K562 (cell line): Measurements from ENCODE around the gene OTOA. TPM values are rescaled to one million over a fixed set of nuclear protein-coding genes. Genes with fewer than 3 reads are reported as not detected.

Experiments used
- COPS2 ChIP-seq: fragments of 450-650 bp; conservative IDR thresholded peaks from 2 replicates; pipeline ENCODE4 v1.6.1; 2016; ENCODE audit warnings: mild to moderate bottlenecking, moderate library complexity
- FOXA1 ChIP-seq: fragments of 450-650 bp; IDR thresholded peaks from 2 replicates; pipeline ENCODE4 v1.6.1; 2016; ENCODE audit warnings: mild to moderate bottlenecking, borderline replicate concordance
- GTF2A2 ChIP-seq: IDR thresholded peaks from 2 replicates; pipeline ENCODE4 v1.6.1; 2016; ENCODE audit warnings: mild to moderate bottlenecking, missing genetic modification characterization, missing compliant biosample characterization
- NR2C1 ChIP-seq, 2 experiments: fragments of 450-650 bp; IDR thresholded peaks; 2 replicates each; pipeline ENCODE4 v1.6.1; 2017; ENCODE audit warnings: mild to moderate bottlenecking in 2 of 2, antibody characterized with exemption in 1 of 2, inconsistent platforms in 1 of 2, missing compliant biosample characterization in 1 of 2, missing genetic modification characterization in 1 of 2
- TEAD2 ChIP-seq: fragments of 450-650 bp; IDR thresholded peaks from 2 replicates; pipeline ENCODE4 v1.6.1; 2016; ENCODE audit warnings: missing genetic modification characterization, control low read depth, missing compliant biosample characterization
- ZC3H11A ChIP-seq: IDR thresholded peaks from 2 replicates; pipeline ENCODE4 v1.6.1; 2012; ENCODE audit warnings: low read depth, low read length, improper control_type of control experiment
- ZNF354B ChIP-seq: fragments of 250-450 bp; sonication (Bioruptor Pico); IDR thresholded peaks from 2 replicates; pipeline ENCODE4 v1.4.0; 2020
- polyA plus RNA-seq, 8 experiments: library from polyadenylated mRNA; depleted of rRNA in 4 of 8; stranded (reverse) in 5 of 8; unstranded in 3 of 8; fragments of >200 nt; fragmentation: Nextera tagmentation in 2 of 8; fragmentation: Illumina TruSeq in 1 of 8; extraction: Ambion mirVana in 2 of 8; extraction: Trizol in 1 of 8; gene quantifications; 2 replicates each; pipeline versions ENCODE4 v1.2.1 to v1.2.3, GENCODE V29; 2011 to 2014; ENCODE audit warnings: inconsistent platforms in 1 of 8, missing spikeins in 1 of 8
- total RNA-seq, 7 experiments: library from RNA; depleted of rRNA in 6 of 7; stranded (reverse); fragments of >200 nt in 6 of 7; fragmentation: Illumina TruSeq in 2 of 7; extraction: Trizol in 2 of 7; gene quantifications; 2 replicates each; pipeline versions ENCODE4 v1.2.1 to v1.2.3, GENCODE V29; 2011 to 2021; ENCODE audit warnings: low replicate concordance in 1 of 7
- TF ChIP-seq, protein P1 (sequence below), 2 experiments: fragments of 150-350 bp in 1 of 2; IDR thresholded peaks; 2 replicates each; pipeline ENCODE4 v1.6.1; 2012 to 2016; ENCODE audit warnings: low read depth in 2 of 2, low read length in 2 of 2, mild to moderate bottlenecking in 1 of 2, moderate library complexity in 1 of 2

OTOA gene
- total and polyA plus RNA-seq, 9 of the 15 experiments (the other 6 are each of a cell fraction or from before 2014, with no cell fraction given), result 0.04 TPM; not detected in 8

GRCh38 chr16:21663889-21664647 lies at the start of gene OTOA (continued):
- TF ChIP-seq, protein P1, sequence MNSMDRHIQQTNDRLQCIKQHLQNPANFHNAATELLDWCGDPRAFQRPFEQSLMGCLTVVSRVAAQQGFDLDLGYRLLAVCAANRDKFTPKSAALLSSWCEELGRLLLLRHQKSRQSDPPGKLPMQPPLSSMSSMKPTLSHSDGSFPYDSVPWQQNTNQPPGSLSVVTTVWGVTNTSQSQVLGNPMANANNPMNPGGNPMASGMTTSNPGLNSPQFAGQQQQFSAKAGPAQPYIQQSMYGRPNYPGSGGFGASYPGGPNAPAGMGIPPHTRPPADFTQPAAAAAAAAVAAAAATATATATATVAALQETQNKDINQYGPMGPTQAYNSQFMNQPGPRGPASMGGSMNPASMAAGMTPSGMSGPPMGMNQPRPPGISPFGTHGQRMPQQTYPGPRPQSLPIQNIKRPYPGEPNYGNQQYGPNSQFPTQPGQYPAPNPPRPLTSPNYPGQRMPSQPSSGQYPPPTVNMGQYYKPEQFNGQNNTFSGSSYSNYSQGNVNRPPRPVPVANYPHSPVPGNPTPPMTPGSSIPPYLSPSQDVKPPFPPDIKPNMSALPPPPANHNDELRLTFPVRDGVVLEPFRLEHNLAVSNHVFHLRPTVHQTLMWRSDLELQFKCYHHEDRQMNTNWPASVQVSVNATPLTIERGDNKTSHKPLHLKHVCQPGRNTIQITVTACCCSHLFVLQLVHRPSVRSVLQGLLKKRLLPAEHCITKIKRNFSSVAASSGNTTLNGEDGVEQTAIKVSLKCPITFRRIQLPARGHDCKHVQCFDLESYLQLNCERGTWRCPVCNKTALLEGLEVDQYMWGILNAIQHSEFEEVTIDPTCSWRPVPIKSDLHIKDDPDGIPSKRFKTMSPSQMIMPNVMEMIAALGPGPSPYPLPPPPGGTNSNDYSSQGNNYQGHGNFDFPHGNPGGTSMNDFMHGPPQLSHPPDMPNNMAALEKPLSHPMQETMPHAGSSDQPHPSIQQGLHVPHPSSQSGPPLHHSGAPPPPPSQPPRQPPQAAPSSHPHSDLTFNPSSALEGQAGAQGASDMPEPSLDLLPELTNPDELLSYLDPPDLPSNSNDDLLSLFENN (IDR thresholded peaks at IDR 0.05; ENCODE audit: low read depth in 2 of 2, low read length in 2 of 2), result no peak
- no peak for TF ChIP-seq ZC3H11A
- TF ChIP-seq FOXA1, result no peak
- no peak for TF ChIP-seq GTF2A2 (tag)
- TF ChIP-seq ZNF354B (CRISPR knock-in tag), result no peak
- TF ChIP-seq COPS2, result no peak
- no peak for TF ChIP-seq NR2C1 (IDR thresholded peaks at IDR 0.05)
- TF ChIP-seq NR2C1 (tag; IDR thresholded peaks at IDR 0.05), result no peak
- TF ChIP-seq TEAD2 (tag), result no peak
